GM10847 (cell line): Measurements from ENCODE around the gene SLC24A4.

Experiments used
- POLR2A ChIP-seq: IDR thresholded peaks from 2 replicates; pipeline ENCODE4 v1.6.1; 2011; ENCODE audit not compliant: insufficient read length; ENCODE audit errors: extremely low read depth

Gene SLC24A4

GRCh38 chr14:92430686-92431085 lies 107.7 kb downstream of the SLC24A4 start:
- no peak for TF ChIP-seq POLR2A

- no peak for TF ChIP-seq POLR2A
Observed at GRCh38 chr14:92431199-92431725, 108.3 kb downstream of the SLC24A4 start.

GRCh38 chr14:92433407-92433806 lies 110.4 kb downstream of the SLC24A4 start:
- TF ChIP-seq POLR2A: no peak

- TF ChIP-seq POLR2A: no peak
Observed at GRCh38 chr14:92435154-92435553, 112.2 kb downstream of the SLC24A4 start.

GRCh38 chr14:92436115-92436776 lies 113.3 kb downstream of the SLC24A4 start:
- TF ChIP-seq POLR2A: no peak

DNA sequence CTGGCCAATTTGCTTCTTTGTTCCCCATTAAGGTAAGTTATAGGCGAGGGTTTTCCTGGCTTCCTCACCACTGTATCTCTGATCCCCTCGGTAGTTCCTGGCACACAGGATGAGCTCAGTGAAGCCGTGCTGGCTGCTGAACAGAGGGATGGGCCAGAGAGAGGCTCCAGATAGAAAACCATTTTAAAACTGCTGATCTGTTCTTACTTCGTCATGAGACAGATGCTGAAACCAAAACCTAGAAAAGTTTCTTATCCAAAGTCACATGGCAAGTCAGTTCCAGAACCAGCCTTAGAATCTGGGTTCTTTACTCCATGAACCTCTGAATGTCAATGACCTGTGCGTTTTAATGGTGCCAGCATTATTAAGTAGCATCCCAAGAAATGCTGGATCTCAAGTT lies 114.3 kb downstream of the SLC24A4 start:
- TF ChIP-seq POLR2A: no peak

- no peak for TF ChIP-seq POLR2A
Observed at GRCh38 chr14:92437729-92438285, 114.8 kb downstream of the SLC24A4 start.

DNA sequence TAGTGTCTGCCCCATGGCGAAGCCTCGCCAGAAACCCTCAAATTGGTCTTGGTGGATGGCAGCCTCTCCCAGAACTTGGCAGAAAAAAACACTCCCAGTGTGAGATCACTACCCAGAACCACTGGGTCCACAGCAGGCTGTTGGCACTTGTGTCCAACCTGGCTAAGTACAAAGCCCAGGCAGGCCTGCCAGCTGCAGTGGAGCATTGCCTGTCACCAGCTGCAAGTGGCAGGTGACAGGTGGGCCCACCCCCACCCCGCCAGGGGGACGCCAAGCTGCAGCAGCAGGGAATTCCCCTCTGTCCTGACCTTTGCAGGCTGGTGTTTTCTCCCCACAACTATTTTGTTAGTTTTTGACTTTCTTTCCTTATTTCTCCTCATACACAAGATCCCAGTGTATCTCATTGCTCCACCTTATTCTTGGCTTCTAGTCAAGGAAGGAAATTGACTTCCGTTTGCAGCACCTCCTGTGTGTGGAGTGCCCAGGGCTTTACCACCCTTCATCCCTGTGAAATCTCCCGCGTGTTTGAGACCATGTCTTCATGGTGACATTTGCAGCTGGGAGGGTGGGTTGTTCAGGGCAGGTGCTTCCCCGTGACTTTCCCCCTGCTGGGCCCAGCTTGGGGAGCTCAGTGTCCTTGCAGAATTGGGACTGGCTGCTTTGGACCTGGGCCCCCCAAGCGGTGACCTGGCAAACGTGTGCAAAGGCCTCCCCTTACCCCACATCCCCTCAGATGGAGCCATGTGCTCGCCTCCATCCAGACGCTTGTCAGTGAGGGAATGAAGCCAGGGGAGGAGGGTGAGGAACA lies 116.8 kb downstream of the SLC24A4 start:
- no peak for TF ChIP-seq POLR2A

- no peak for TF ChIP-seq POLR2A
Observed at GRCh38 chr14:92440345-92441003, 117.5 kb downstream of the SLC24A4 start.

GRCh38 chr14:92441751-92442504 lies 119.0 kb downstream of the SLC24A4 start:
- TF ChIP-seq POLR2A: no peak

GRCh38 chr14:92443167-92443566 lies 120.2 kb downstream of the SLC24A4 start:
- TF ChIP-seq POLR2A: no peak

DNA sequence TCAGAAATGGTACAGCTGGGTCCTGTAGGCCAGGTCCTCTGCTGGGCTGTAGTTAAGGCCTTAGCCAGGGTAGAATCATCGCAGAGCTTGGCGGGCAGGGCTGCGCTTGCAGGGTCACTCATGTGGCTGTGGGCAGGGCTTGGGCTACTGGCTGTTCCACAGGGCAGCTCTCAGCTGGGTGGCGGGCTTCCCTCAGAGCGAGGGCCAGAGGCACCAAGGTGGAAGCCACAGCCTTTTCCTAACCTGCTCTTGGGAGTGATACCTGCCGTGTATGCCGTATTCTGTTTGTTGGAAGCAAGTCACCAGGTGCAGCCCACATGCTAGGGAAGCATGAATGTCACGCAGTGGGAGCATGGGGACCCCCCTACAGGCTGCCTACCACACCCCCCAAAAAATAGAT lies 120.8 kb downstream of the SLC24A4 start:
- TF ChIP-seq POLR2A: no peak

DNA sequence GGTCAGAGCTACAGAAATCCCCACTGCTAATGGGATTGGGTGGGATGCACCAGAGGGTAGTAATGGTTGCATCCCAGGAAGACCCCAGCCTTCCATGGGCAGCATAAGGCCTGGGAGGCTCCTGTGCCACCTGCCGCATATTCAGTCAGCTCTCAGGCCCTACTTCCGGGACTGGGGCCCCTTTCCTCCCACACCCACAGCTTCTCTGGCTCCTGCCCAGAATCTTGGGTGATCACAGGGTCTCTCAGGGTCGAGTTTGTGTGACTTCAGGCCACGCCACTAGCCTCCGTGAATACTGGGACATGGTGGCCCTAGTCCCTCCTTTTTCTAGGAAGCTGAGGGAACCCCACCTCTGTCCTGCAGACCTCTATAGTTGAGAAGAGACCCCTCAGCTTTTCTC lies 123.8 kb downstream of the SLC24A4 start:
- no peak for TF ChIP-seq POLR2A

DNA sequence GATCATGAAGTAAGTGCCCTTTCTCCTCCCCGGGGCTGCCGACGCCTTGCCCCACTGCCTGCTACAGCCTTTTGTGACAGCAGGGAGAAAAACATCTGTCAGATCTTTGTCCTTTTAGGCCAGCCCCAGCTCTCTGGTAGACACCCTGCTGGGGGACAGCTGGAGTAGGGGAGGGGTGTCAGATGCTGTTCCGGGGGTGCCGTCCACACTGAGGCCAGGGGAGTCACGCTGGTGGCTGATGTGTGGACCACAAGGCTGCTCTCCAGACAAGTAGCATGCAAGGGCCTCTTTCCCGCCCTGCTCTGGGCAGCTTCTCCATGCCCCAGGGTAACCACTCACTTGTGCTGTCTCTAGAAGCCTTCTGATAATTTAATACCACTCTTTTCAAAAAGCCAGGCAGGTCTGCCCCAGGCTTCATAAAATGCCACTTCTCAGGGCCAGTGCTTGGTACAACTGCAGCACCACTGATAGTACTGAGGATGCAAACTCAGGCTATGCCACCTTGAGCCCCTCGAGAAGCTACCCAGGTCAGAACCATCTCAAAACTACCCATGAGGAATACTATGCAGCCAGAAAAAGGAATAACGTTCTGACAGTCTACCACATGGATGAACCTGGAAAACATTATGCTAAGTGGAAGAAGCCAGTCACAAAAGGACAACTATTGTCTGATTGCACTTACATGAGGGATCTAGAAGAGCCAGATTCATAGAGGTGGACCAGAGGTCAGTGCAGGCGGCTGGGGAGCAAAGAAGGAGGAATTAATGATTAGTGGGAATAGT lies 124.6 kb downstream of the SLC24A4 start:
- no peak for TF ChIP-seq POLR2A
